GM12878 (cell line): ENCODE results near the gene MVK. TPM values are rescaled to one million over a fixed set of nuclear protein-coding genes. Genes with fewer than 3 reads are reported as not detected.

Experiments
- ATAC-seq: fragments of 200-7000 bp; cut with Tn5 transposase; 3 replicates; pipeline ENCODE4 v1.9.1; 2020; ENCODE audit warnings: mild to moderate bottlenecking, moderate library complexity
- BruUV-seq: library from RNA; stranded (reverse); fragments of 400-500 nt; replicated peaks from 2 replicates; lab custom pipeline; 2021; lab: Mats Ljungman, UMichigan
- CTCF ChIA-PET: fragments of 300-600 bp; sonication (Branson Sonifier 250); formaldehyde crosslinking; extraction: SDS; loops from one replicate; lab custom pipeline; 2021; ENCODE audit warnings: inconsistent platforms; lab: Yijun Ruan, JAX
- POLR2A ChIA-PET: fragments of 350-600 bp; formaldehyde crosslinking; extraction: SDS; loops from one replicate; lab custom pipeline; 2021; ENCODE audit warnings: inconsistent platforms; lab: Charles Lee
- RAD21 ChIA-PET: fragments of 300-600 bp; sonication (Branson Sonifier 250); formaldehyde crosslinking; loops from one replicate; lab custom pipeline; 2023; ENCODE audit warnings: antibody characterized with exemption; ENCODE audit not compliant: unreplicated experiment; lab: Charles Lee
- SMC1A ChIA-PET: fragments of 300-600 bp; sonication (Branson Sonifier 250); formaldehyde crosslinking; loops from one replicate; lab custom pipeline; 2023; ENCODE audit not compliant: unreplicated experiment, uncharacterized antibody; lab: Charles Lee
- DNase-seq: peaks from one replicate; pipeline ENCODE4 v3.0.0-alpha.2; 2011; ENCODE audit warnings: low read depth, low spot score
- FAIRE-seq: peaks from 3 replicates; lab custom pipeline; 2011; peaks lifted over from hg19 to GRCh38; lab: Jason Lieb, UNC
- H2AFZ ChIP-seq: 2 replicates; pipeline ENCODE4 v1.6.0; 2011; ENCODE audit warnings: low read depth, low read length, control low read depth; ENCODE audit not compliant: control insufficient read depth
- H3K27ac ChIP-seq: 2 replicates; pipeline ENCODE4 v1.5.1; 2011; ENCODE audit warnings: control low read depth; ENCODE audit not compliant: control insufficient read depth, insufficient read depth
- H3K27me3 ChIP-seq, 2 experiments: replicated peaks in 1 of 2; 2 replicates each; pipeline versions ENCODE4 v1.6.0 to v1.6.1; 2011; ENCODE audit warnings: low read length in 1 of 2; ENCODE audit not compliant: control insufficient read depth in 2 of 2, insufficient read depth in 2 of 2
- H3K36me3 ChIP-seq, 2 experiments: 2 replicates each; pipeline ENCODE4 v1.5.1; 2011; ENCODE audit warnings: low read length in 1 of 2; ENCODE audit not compliant: control insufficient read depth in 2 of 2, insufficient read depth in 2 of 2
- H3K4me1 ChIP-seq: 2 replicates; pipeline ENCODE4 v1.6.1; 2011; ENCODE audit warnings: mild to moderate bottlenecking, low read length, moderate library complexity, mixed read lengths; ENCODE audit not compliant: control insufficient read depth, insufficient read depth
- H3K4me2 ChIP-seq: 2 replicates; pipeline ENCODE4 v1.6.0; 2011; ENCODE audit warnings: control low read depth; ENCODE audit not compliant: control insufficient read depth, insufficient read depth
- H3K4me3 ChIP-seq: fragments of 200-600 bp; sonication (generic); 2 replicates; pipeline ENCODE4 v1.5.1; 2016
- H3K79me2 ChIP-seq: 2 replicates; pipeline ENCODE4 v1.6.0; 2011; ENCODE audit warnings: low read length; ENCODE audit not compliant: control insufficient read depth, insufficient read depth
- H3K9ac ChIP-seq: 2 replicates; pipeline ENCODE4 v1.8.0; 2011; ENCODE audit warnings: low read length, control low read depth, mixed read lengths; ENCODE audit not compliant: control insufficient read depth, insufficient read depth
- H3K9me3 ChIP-seq: replicated peaks from 3 replicates; pipeline ENCODE4 v1.5.1; 2011; ENCODE audit warnings: mild to moderate bottlenecking, low read length; ENCODE audit not compliant: control insufficient read depth, insufficient read depth
- H4K20me1 ChIP-seq: 2 replicates; pipeline ENCODE4 v1.6.0; 2011; ENCODE audit not compliant: control insufficient read depth, insufficient read depth
- ASH2L ChIP-seq: fragments of 300-600, 200-600 bp; sonication (generic); IDR thresholded peaks from 2 replicates; pipeline ENCODE4 v1.6.1; 2017; ENCODE audit warnings: low read depth, mild to moderate bottlenecking, borderline replicate concordance
- ATF3 ChIP-seq: IDR thresholded peaks from 2 replicates; pipeline ENCODE4 v1.6.1; 2011; ENCODE audit warnings: low read depth, mild to moderate bottlenecking, low read length, moderate library complexity, borderline replicate concordance; ENCODE audit errors: extremely low read depth
- CEBPB ChIP-seq, 2 experiments: fragments of 150-350 bp in 1 of 2; IDR thresholded peaks; 2 replicates each; pipeline ENCODE4 v1.6.1; 2012 to 2014; ENCODE audit warnings: low read depth in 2 of 2, low read length in 2 of 2, borderline replicate concordance in 1 of 2, inconsistent platforms in 1 of 2
- CUX1 ChIP-seq: IDR thresholded peaks from 2 replicates; pipeline ENCODE4 v1.6.1; 2012; ENCODE audit warnings: improper control_type of control experiment, low read depth, low read length; ENCODE audit not compliant: insufficient replicate concordance
- IKZF1 ChIP-seq: fragments of 450-650 bp; conservative IDR thresholded peaks from 2 replicates; pipeline ENCODE4 v1.6.1; 2017; ENCODE audit warnings: antibody characterized with exemption, mild to moderate bottlenecking
- IRF3 ChIP-seq: fragments of 450-650 bp; IDR thresholded peaks from 2 replicates; pipeline ENCODE4 v1.6.1; 2014; ENCODE audit warnings: mild to moderate bottlenecking
- MXI1 ChIP-seq: fragments of 150-350 bp; IDR thresholded peaks from 2 replicates; pipeline ENCODE4 v1.6.1; 2011; ENCODE audit warnings: low read depth, mild to moderate bottlenecking, inconsistent platforms, low read length, improper control_type of control experiment
- RAD51 ChIP-seq: fragments of 450-650 bp; IDR thresholded peaks from 2 replicates; pipeline ENCODE4 v1.6.1; 2016; ENCODE audit warnings: moderate library complexity, mild to moderate bottlenecking, inconsistent platforms
- RUNX3 ChIP-seq: IDR thresholded peaks from 2 replicates; pipeline ENCODE4 v1.6.1; 2012; ENCODE audit warnings: low read length, inconsistent platforms
- SIN3A ChIP-seq: IDR thresholded peaks from 2 replicates; pipeline ENCODE4 v1.6.1; 2012; ENCODE audit warnings: low read depth, low read length, improper control_type of control experiment
- SIX5 ChIP-seq: IDR thresholded peaks from 2 replicates; pipeline ENCODE4 v1.6.1; 2011; ENCODE audit warnings: mild to moderate bottlenecking, low read depth, low read length, moderate library complexity; ENCODE audit not compliant: severe bottlenecking
- SMAD1 ChIP-seq: fragments of 450-650 bp; IDR thresholded peaks from 2 replicates; pipeline ENCODE4 v1.6.1; 2018; ENCODE audit warnings: mild to moderate bottlenecking, low read depth; ENCODE audit not compliant: partially characterized antibody
- SREBF1 ChIP-seq: IDR thresholded peaks from 2 replicates; pipeline ENCODE4 v1.6.1; 2012; ENCODE audit warnings: mild to moderate bottlenecking, low read length
- SUZ12 ChIP-seq: fragments of 200-600 bp; sonication (generic); IDR thresholded peaks from one replicate; pipeline ENCODE4 v1.6.1; 2018; ENCODE audit warnings: antibody characterized with exemption, mild to moderate bottlenecking; ENCODE audit not compliant: unreplicated experiment
- TARDBP ChIP-seq: IDR thresholded peaks from 2 replicates; pipeline ENCODE4 v1.6.1; 2016; ENCODE audit warnings: borderline replicate concordance
- ZBED1 ChIP-seq: IDR thresholded peaks from 2 replicates; pipeline ENCODE4 v1.6.1; 2016; ENCODE audit warnings: borderline replicate concordance
- WGBS: methylation state at CpG from one replicate; pipeline ENCODE4 v1.1.6; 2016; ENCODE audit warnings: low lambda C conversion rate; ENCODE audit not compliant: insufficient replicate concordance, insufficient coverage; ENCODE audit errors: missing lambda C conversion rate; 5-methylcytosine and 5-hydroxymethylcytosine counted together
- in situ Hi-C: fragments of 300-500 bp; cut with MboI; formaldehyde crosslinking; loops from 9 replicates; pipeline ENCODE4 v1.14.3; 2018; ENCODE audit warnings: mixed read lengths
- intact Hi-C: fragments of 100-400 bp; cut with micrococcal nuclease; formaldehyde crosslinking; loops from one replicate; pipeline ENCODE4 v1.14.2; 2022; ENCODE audit not compliant: unreplicated experiment
- polyA plus RNA-seq, 11 experiments: library from polyadenylated mRNA; depleted of rRNA in 4 of 11; unstranded in 6 of 11; stranded (reverse) in 5 of 11; fragments of >200 nt; fragmentation: Nextera tagmentation in 4 of 11; fragmentation: Illumina TruSeq in 1 of 11; extraction: Ambion mirVana in 4 of 11; extraction: Trizol in 1 of 11; gene quantifications; 1 replicate in 1 of 11; 2 replicates in 10 of 11; pipeline versions ENCODE4 v1.2.1 to v1.2.3, GENCODE V29; 2011 to 2016; ENCODE audit warnings: inconsistent platforms in 2 of 11, missing spikeins in 2 of 11, low read depth in 1 of 11
- total RNA-seq, 4 experiments: library from RNA; depleted of rRNA in 3 of 4; stranded (reverse); fragments of >200 nt in 3 of 4; fragmentation: Illumina TruSeq in 1 of 4; extraction: Trizol in 1 of 4; gene quantifications; 2 replicates each; pipeline versions ENCODE4 v1.2.1 to v1.2.3, GENCODE V29; 2013 to 2021

The MVK gene
- total and polyA plus RNA-seq, 10 of the 15 experiments (the other 5 are each of a cell fraction or from before 2014, with no cell fraction given), result 0.24 to 46.7 (median 31.9) TPM

GRCh38 chr12:109533487-109533740 lies 40.2 kb upstream of the MVK start:
- H3K27ac ChIP-seq, result no peak overlapping the region
- H3K4me3 ChIP-seq, result no peak overlapping the region
- in situ Hi-C loops, result no loop called here
- H3K36me3 ChIP-seq, result no peaks in the 10 kb centered on the region; a peak in 1 of 4 replicates
- ATAC-seq (no peak), FAIRE-seq (no peak), DNase-seq (no peak)
- H3K27me3 ChIP-seq, result no peaks in the 10 kb centered on the region
- intact Hi-C loops, result no loop called here
- H3K4me2 ChIP-seq, result no peak overlapping the region
- no peaks in the 10 kb centered on the region for H4K20me1 ChIP-seq
- H3K4me1 ChIP-seq, result no peaks in the 10 kb centered on the region
- ChIA-PET SMC1A (no interaction called here), RAD21 (no interaction called here), POLR2A (no interaction called here)
- no peaks in the 10 kb centered on the region for H3K9me3 ChIP-seq
- no peak overlapping the region for H3K9ac ChIP-seq
- 96% methylated on average over 8 of the region's 8 CpGs for WGBS
- no peaks in the 10 kb centered on the region for H3K79me2 ChIP-seq
- BruUV-seq, result no TSS peak
- H2AFZ ChIP-seq, result no peak overlapping the region
- TF ChIP-seq CEBPB (IDR thresholded peaks at IDR 0.05; ENCODE audit: borderline replicate concordance in 1 of 2, low read depth in 2 of 2, low read length in 2 of 2) (no peak), SIN3A (no peak), CUX1 (no peak), ATF3 (no peak), SUZ12 (no peak), IKZF1 (no peak), SREBF1 (no peak), TARDBP (no peak), RUNX3 (no peak), ASH2L (no peak), MXI1 (no peak), ZBED1 (no peak), SMAD1 (no peak), SIX5 (no peak), RAD51 (no peak), IRF3 (no peak)
- TF ChIP-seq, all 136 proteins: peak for 0
- CTCF ChIA-PET, result no interaction called here
